GDM1 (cell line): ENCODE results near the gene NUP50.
"Not testable (repeated sequence)": the region's sequence is repeated elsewhere in the genome, so short reads cannot be mapped to it uniquely, and the experiment has no call there.

Source experiments
- DNase-seq: peaks from one replicate; lab custom pipeline; 2025; lab: John Stamatoyannopoulos, UW

NUP50 gene

GRCh38 chr22:45159652-45160462 is 3.9 kb upstream of the NUP50 start:
- no peak for DNase-seq

- no peak for DNase-seq
Observed at GRCh38 chr22:45162531-45162930, 1.2 kb upstream of the NUP50 start.

DNA sequence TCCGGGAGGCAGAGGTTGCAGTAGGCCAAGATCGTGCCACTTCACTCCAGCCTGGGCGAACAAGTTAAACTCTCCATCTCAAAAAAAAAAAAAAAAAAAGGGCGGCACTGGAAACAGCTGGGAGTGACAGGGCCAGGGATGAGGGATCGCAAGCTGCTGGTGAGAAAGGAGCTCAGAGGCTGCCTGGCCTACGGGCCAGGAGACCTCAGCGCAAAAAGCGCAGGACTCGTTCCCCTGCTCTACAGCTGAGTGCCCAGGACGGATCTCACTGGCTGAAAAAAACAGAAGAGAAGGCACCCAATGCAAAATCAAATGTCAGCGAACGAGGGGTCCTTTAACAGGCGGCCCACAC is 650 bp upstream of the NUP50 start:
- no peak for DNase-seq

- DNase-seq = no peak
Observed at GRCh38 chr22:45164270-45165088, 754 bp downstream of the NUP50 start.

GRCh38 chr22:45166932-45167331 is 3.2 kb downstream of the NUP50 start:
- no peak for DNase-seq

DNA sequence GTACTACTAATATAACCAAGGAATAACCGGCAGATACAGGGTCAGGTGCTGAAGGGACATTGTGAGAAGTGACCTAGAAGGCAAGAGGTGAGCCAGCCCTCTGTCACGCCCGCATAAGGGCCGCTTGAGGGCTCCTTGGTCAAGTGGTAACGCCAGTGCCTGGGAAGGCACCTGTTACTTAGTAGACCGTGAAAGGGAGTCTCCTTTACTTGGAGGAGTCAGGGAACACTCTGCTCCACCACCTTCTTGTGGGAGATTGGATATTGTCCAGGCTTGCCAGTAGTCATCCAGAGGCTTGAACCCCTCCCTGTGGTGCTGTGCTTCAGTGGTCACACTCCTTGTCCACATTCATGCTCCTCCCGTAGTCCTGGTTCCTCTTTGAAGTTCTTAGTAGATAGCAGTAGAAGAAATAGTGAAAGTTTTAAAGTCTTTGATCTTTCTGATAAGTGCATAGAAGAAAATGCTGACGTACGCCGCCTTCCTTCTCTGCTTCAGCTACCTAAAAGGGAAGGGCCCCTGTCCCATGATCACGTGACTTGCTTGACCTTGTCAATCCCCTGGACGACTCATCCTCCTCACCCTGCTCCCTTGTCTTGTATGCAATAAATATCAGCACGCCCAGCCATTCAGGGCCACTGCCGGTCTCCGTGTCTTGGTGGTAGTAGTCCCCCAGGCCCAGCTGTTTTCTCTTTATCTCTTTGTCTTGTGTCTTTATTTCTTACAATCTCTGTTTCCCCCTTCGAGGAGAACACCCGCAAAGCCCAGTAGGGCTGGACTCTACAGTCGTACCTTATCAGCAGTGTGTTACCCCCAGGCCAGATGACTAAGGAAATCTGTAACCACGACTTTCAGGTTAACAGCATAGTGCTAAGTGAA is 6.1 kb downstream of the NUP50 start:
- DNase-seq = no peak

DNA sequence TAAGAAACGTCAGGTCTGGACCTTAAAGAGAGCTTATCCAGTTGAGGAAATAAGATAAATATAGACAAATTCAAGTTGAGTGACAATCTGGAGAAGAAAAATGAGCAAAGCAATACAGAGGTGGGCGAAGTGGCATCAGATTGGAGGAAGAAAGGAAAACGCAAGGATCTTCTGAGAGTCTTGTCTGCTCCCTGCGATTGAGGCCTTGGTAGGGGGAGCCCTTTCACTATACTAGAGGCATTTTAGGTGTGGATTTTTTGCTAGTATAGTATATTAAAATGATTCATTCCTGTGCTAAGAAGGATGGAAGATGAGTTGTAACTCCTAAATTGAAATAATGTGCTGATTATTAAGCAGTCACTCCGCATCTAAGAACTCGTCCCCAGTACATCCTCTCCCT is 8.1 kb downstream of the NUP50 start:
- no peak for DNase-seq

- DNase-seq = no peak
Observed at GRCh38 chr22:45172881-45173585, 9.3 kb downstream of the NUP50 start.

DNA sequence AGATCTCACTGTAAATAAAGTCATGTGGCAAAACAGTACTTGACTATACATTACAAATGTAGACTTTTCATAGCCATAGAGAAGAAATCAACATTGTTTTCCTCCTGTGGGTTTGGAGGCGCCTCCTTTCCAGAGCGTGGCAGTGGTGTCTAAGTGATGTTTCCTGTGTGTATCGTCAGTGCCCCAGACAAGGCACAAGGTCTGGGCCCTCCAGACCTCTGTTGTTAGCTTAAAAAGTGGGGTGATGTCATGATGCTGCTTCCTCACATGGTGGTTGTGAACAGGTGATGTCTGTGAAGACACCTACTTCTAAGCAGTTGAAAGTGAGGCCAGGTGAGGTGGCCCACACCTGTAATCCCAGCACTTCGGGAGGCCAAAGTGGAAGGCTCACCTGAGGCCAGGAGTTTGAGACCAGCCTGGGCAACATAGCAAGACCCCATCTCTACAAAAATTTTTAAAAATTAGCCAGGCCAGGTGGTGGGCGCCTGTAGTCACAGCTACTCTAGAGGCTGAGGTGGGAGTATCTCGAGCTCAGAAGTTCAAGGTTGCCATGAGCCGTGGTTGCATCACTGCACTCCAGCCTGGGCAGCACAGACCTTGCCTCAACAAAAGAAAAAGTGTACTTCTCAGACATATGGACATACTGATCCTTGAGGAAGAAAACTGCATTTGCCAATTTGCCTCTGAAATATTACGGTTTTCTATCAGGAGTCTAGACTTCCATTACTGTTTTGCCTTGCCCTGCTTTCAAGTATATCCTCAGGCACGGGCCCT is 15.7 kb downstream of the NUP50 start:
- no peak for DNase-seq

DNA sequence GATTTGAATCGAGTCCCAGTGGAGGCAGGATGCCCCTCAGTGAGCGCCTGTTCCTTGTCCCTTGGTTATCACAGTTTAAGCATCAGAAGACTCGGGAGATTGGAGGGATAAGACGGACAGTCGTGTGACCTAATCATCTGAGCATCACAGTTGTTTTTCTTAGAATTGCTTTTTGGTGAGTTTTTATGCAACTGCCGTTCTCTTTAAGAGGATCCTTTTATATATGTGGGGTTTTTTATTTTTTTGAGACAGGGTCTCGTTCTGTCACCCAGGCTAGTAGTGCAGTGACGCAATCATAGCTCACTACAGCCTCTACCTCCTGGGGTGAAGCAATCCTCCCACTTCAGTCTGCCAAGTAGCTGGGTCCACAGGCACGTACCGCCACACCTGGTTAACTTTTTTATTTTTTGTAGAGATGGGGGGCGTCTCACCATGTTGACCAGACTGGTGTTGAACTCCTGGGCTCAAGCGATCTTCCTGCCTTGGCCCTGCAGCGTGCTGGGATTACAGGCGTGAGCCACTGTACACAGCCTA is 16.5 kb downstream of the NUP50 start:
- no peak for DNase-seq

DNA sequence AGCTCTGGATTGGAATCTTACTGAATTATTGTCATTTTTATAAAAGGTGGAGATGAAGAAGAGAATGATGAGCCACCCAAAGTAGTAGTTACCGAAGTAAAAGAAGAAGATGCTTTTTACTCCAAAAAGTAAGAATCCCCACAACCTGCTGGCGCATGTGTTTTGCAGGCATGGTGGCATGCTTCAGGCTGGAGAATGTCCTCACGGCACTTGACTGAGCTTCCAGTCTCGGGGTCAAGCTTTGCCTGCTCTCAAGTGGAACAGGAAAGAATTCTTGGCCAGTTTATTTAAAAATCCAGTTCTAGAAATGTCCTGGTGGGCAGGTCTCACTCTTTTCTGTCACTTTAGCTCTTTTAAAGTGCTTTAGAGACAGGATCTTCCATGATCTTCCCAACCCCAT is 17.5 kb downstream of the NUP50 start:
- DNase-seq = no peak

DNA sequence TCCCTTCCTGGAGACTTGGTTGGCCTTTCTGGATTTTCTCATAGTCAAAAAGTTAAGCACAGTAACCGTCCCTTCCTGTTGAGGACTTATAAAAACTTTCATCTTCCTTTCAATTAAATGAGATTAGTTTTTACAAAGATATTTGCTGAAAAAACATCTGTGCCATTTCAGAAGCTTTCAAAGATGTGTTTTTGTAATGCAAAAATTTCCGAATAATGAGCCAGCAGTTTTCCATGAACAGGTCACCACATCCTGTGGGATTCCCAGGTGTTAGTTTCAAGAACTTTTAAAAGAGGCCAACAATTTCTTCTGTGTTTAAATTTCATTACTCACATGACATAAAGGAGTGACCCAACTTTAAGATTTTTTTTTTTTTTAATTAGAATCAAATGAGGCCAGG is 18.0 kb downstream of the NUP50 start:
- no peak for DNase-seq

- no peak for DNase-seq
Observed at GRCh38 chr22:45183974-45184373, 20.2 kb downstream of the NUP50 start.

DNA sequence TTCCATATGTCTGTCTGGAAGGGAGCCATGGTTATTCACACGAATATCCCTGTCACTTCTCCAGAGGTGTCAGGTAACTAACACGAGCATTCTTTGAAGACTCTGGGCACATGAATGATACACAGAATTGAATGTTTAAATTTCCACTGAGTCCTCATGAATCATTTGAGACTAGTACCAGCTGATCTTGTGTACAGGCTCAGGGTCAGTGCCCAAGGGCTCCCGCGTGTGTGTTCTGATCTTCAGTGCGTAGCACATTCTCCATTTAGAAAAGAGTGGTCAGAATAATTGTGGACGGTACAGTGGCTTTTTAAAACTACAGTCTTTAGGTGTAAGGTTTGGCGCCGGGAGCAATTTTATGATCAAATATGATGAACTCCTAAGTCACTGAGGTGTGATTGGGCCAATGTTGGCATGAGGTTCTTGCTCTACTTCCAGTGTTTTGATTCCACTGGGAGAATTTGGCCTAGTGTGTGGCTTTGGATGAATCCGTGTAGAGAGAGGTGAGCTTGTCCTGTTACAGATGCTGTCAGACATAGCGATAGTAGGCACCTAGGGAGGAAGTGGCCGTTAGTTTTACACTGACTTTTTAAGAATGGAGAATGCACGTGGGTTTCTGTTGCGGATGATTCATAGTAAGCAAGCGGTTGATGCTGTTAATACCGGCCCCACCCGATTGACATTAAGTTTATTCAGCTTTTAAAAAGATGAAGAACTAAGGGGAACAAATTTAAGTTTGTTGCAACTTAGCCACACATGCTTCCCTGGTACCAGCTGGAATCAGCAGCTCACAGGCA is 22.2 kb downstream of the NUP50 start:
- no peak for DNase-seq

GRCh38 chr22:45187891-45188290 is 24.2 kb downstream of the NUP50 start:
- DNase-seq = no peak

GRCh38 chr22:45188779-45189178 is 25.1 kb downstream of the NUP50 start:
- DNase-seq = no peak

DNA sequence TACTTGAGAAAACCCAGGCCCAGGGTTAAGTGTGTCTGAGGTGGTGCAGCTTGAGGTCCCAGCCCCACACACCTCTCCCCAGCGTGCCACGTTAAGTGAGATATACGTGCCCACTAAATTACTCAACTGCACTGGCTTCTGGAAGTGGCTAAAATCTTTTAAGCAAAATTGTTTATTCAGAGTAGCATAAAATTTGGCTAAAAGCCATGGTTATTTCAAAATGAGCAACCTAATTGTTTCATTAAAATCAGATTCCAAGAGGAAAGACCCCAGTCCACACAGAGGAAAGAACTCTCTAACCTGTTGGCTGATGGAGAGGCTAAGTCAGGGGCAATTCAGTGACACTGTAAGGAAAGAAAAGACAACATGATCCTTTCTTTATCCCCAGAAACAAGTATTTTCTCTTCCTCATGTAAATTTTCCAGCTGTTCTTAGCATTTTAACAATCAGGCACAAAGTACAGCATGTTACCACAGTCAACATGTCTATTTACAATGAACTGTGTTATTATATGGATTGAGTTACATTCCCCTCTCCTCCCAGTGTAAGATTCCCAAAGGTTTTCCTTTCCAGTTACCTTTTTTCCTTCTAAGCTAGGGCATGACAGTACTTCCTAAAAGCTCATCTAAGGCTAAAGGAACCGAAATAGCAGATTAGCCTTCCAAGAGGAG is 26.6 kb downstream of the NUP50 start:
- no peak for DNase-seq

- not testable (repeated sequence) for DNase-seq
Observed at GRCh38 chr22:45191746-45192145, 28.0 kb downstream of the NUP50 start.

GRCh38 chr22:45192701-45193187 is 29.0 kb downstream of the NUP50 start:
- no peak for DNase-seq
